IPS-11a (cell line): ENCODE results near the gene NHP2.

ENCODE experiments used
- H3K4me3 ChIP-seq: one replicate; pipeline ENCODE4 v1.5.1; 2013; ENCODE audit warnings: low read depth, low read length, control low read depth

NHP2 gene

DNA sequence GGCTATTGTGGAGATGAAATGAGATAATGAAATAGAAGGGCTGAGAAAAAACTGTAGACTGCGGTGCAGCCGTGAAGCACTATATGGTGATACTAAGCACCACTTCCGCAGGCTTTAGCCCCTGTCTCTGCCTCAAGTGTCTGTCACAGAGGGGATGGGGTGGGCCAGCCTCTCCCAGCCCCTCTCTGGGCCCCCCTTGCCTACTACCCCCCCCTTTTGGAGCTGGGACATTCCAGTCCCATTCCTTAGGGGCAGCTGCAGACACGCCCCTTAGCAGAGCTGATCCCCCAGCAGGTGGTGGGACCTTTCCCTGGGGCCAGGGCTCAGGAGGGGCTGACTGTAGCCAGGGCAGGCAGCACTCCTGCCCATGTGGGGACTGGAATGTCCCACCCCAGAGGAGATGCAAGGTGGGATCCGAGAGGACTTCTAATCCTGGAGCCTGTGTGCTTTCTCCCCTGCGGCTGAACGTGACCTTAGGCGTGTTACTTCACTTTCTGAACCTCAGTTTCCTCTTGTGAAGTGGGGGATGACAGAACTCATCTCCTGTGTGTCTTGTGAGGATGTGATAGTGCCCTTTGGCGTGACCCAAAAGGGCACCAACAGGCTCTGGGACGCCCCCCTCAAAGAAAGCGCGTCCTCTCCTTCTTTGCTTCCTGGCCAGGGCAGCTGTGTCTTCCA, 38.4 kb downstream of the NHP2 start:
- H3K4me3 ChIP-seq, result peak overlapping the region; percentile 85

GRCh38 chr5:178114325-178115135, 39.2 kb downstream of the NHP2 start:
- peak overlapping the region; percentile 85 for H3K4me3 ChIP-seq

- peak overlapping the region; percentile 85 for H3K4me3 ChIP-seq
Observed at GRCh38 chr5:178113841-178114324, 39.8 kb downstream of the NHP2 start.

- H3K4me3 ChIP-seq, result peak within 1 kb of the TSS; percentile 85
Observed at GRCh38 chr5:178113141-178113787, 40.4 kb downstream of the NHP2 start, which contains the start of gene N4BP3. TSS of gene N4BP3 (plus strand) at chr5:178113532. CDS start at chr5:178119584, 6,052 bp downstream.

DNA sequence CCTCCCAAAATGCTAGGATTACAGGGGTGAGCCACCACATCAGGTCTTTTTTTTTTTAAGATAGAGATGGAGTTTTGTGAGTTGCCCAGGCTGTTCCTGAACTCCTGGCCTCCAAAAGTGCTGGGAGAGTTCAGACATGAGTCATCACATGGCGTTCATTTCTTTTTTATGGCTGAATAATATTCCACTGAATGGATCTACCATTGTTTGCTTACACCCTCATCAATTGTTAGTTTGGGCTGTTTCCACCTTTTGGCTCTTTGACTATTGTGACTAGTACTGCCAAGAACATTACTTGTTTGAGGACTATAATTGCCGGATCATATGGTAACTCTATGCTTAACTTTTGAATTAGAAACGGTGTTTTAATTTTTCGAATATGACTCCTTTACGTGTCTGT, 41.1 kb downstream of the NHP2 start:
- peak overlapping the region; percentile 85 for H3K4me3 ChIP-seq

GRCh38 chr5:178111925-178112324, 41.8 kb downstream of the NHP2 start:
- H3K4me3 ChIP-seq, result no peak overlapping the region

DNA sequence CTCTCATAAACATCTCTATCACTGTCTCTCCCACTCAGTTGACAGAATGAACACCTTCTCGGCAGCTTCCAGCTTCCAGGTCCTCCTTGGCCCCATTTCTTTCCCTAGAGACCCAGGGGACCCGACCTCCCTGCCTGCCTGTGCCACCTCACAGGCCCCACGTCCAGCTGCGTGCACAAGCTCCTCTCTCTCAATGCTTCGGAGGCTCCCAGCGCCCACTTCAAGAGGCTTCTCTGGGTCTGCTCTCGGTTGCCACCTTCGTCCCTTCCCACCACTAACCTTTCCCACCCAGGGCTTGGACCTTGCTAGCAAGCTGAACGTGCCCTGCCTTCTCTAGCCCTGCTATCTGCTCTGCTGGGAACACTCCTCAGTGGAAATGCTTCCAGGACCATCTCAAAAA, 43.2 kb downstream of the NHP2 start:
- H3K4me3 ChIP-seq, result no peak overlapping the region

DNA sequence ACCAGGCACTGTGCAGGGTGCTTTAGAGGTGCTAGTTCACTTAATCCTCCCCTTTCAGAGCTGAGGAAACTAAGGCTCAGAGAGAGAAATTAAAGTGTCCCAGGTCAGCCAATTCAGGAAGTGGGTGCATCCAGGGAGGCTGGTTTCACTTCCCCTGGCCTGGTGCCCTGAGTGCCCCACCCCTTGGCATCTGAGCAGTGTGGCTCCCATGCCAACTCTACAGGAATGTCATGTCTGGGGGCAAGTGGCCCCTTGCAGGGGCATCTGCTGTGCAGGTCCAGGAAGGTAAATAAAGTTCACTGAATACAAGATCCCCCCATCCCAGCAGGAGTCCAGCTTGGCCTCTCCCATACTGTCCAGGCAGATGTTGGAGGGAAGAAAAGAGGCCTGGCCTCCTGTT, 44.7 kb downstream of the NHP2 start:
- no peak overlapping the region for H3K4me3 ChIP-seq

GRCh38 chr5:178108446-178108845, 45.2 kb downstream of the NHP2 start:
- no peak overlapping the region for H3K4me3 ChIP-seq

- no peak overlapping the region for H3K4me3 ChIP-seq
Observed at GRCh38 chr5:178107756-178108310, 45.9 kb downstream of the NHP2 start.

GRCh38 chr5:178106556-178107239, 47.0 kb downstream of the NHP2 start:
- H3K4me3 ChIP-seq, result no peak overlapping the region

DNA sequence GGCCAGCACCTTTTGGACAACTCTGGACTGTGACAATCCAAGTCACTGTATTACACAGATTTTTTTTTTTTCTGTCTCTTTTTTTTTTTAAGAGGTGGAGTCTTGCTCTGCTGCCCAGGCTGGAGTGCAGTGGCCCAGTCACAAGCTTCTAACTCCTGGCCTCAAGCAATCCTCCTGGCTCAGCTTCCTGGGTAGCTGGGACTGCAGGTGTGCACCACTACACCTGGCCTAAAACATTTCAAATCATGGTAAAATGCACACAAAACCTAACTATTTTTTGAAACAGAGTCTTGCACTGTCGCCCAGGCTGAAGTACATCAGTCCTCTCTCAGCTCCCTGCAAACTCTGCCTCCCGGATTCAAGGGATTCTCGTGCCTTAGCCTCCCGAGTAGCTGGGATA, 47.6 kb downstream of the NHP2 start:
- H3K4me3 ChIP-seq, result no peak overlapping the region

- H3K4me3 ChIP-seq, result no peak overlapping the region
Observed at GRCh38 chr5:178104492-178104891, 49.2 kb downstream of the NHP2 start.

DNA sequence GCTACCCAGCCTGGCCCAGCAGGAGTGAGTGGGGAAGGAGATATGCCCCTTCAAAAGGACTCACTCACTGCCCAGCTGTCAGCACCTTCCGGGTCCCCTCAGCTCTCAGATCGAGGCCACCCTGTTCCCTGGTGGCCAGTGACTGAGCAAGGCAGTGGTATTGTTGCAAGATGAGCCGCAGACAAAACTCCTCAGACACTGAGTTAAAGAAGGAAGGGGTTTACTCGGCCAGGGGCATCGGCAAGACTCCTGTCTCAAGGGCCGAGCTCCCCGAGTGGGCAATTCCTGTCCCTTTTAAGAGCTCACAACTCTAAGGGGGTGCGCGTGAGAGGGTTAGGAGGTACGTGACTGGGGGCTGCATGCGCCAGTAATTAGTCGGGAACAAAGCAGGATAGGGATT, 50.1 kb downstream of the NHP2 start:
- H3K4me3 ChIP-seq, result no peak overlapping the region
